LNCaP clone FGC (cell line): ENCODE results near the gene ARHGAP15.

Source experiments
- DNase-seq: peaks from one replicate; pipeline ENCODE4 v3.0.0-alpha.2; 2011; ENCODE audit warnings: low read depth
- H3K4me3 ChIP-seq: 2 replicates; pipeline ENCODE4 v1.5.1; 2011; ENCODE audit warnings: mild to moderate bottlenecking, low read depth, low read length, control low read depth
- TF ChIP-seq, protein P1 (sequence below): IDR thresholded peaks from 2 replicates; pipeline ENCODE4 v1.5.1; 2012; ENCODE audit warnings: mild to moderate bottlenecking; ENCODE audit not compliant: control insufficient read depth, insufficient read depth; ENCODE audit errors: extremely low read depth

ARHGAP15 gene

DNA sequence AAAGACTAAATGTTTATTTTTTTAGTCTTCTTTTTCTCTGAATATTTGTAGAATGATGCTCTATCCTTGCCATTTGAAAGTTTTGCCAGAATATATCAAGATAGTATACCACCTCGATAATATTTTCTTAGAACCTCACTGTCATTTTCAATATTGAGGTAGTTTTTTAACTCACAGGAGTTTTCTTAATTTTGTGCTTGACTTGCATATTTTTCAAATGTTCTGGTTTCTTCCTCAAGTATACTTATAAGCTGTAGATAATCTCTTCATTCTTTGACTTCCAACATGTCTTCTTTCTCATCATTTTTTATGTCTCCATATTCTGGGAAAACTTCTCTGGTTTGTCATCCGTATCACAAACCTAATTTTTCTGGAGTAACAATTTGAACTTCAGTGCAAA is 559.6 kb downstream of the ARHGAP15 start:
- DNase-seq = no peak
- TF ChIP-seq, protein P1, sequence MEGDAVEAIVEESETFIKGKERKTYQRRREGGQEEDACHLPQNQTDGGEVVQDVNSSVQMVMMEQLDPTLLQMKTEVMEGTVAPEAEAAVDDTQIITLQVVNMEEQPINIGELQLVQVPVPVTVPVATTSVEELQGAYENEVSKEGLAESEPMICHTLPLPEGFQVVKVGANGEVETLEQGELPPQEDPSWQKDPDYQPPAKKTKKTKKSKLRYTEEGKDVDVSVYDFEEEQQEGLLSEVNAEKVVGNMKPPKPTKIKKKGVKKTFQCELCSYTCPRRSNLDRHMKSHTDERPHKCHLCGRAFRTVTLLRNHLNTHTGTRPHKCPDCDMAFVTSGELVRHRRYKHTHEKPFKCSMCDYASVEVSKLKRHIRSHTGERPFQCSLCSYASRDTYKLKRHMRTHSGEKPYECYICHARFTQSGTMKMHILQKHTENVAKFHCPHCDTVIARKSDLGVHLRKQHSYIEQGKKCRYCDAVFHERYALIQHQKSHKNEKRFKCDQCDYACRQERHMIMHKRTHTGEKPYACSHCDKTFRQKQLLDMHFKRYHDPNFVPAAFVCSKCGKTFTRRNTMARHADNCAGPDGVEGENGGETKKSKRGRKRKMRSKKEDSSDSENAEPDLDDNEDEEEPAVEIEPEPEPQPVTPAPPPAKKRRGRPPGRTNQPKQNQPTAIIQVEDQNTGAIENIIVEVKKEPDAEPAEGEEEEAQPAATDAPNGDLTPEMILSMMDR = no peak
- no peak overlapping the region for H3K4me3 ChIP-seq

- TF ChIP-seq, protein P1 = no peak
- no peak overlapping the region for H3K4me3 ChIP-seq
- DNase-seq = no peak
These were observed 560.3 kb downstream of the ARHGAP15 start for GRCh38 chr2:143689541-143689940.

DNA sequence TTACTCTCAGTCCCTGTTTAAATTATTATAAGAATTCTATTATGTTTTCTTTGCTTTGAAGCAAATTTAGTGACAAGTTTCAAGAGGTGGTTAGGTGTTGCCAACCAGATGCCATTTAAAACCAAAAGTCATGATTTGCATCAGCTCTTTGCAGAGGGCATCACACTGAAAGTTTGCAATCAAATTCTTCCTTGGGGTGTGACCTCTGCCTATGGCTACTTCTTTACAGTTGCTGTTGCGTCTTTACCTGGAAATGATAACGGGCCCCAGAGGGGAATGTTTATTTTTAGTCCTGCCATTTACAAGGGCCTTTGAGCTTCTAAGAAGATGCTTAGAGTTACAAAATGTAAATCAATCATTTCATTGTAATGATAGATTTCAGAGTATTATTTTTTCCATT is 561.0 kb downstream of the ARHGAP15 start:
- H3K4me3 ChIP-seq = no peak overlapping the region
- TF ChIP-seq, protein P1 = no peak
- DNase-seq = no peak

DNA sequence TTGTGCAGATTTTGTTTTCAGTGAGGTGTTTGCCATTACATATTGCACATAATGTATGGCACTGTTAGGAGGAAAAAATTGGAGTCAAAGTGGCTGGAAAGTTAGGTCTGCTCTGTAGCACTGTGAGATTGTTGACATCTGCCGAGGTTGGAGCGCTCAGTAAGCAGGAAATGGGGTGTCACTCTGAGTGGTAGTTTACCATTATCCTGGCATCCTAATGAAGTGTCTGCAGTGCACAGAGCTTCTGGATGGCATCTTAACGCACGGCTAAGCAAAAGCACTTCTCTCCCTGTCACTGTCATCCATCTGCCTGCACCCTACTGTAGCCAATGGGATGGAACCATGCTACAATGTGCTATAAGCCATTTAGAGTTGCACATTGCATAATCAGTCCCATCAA is 561.9 kb downstream of the ARHGAP15 start:
- H3K4me3 ChIP-seq = no peak overlapping the region
- no peak for DNase-seq
- TF ChIP-seq, protein P1 = no peak

- DNase-seq = no peak
- TF ChIP-seq, protein P1 = no peak
- no peak overlapping the region for H3K4me3 ChIP-seq
These were observed 562.9 kb downstream of the ARHGAP15 start for GRCh38 chr2:143692162-143692561.

- H3K4me3 ChIP-seq = no peak overlapping the region
- TF ChIP-seq, protein P1 = no peak
- no peak for DNase-seq
These were observed 563.7 kb downstream of the ARHGAP15 start for GRCh38 chr2:143692967-143693366.

GRCh38 chr2:143694335-143694734 is 565.1 kb downstream of the ARHGAP15 start:
- no peak for DNase-seq
- TF ChIP-seq, protein P1 = no peak

More at GRCh38 chr2:143694335-143694734, 565.1 kb downstream of the ARHGAP15 start:
- H3K4me3 ChIP-seq = no peak overlapping the region
